Measurements from ENCODE around the gene CDK5.

Gene CDK5

DNA sequence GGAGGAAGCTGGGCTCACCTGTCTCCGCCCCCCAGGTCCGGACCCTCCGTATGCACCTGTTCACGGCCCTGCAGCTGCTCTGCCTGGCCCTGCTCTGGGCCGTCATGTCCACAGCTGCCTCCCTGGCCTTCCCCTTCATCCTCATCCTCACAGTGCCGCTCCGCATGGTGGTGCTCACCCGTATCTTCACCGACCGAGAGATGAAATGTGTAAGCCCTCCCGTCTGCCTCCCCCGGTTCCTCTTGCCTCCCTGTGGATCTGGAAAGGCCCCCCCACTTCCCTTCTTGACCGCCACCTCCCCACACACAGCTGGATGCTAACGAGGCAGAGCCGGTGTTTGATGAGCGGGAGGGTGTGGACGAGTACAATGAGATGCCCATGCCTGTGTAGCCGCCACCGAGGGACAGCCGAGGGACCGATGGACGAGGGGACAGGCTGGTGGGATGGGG lies 18.3 kb upstream of the CDK5 start:
- DNase-seq (ENCODE audit: insufficient read length, low spot score) (no peak), FAIRE-seq (no peak)
- no peak for TF ChIP-seq TAF1 (IDR thresholded peaks at IDR 0.05; ENCODE audit: low read depth, low read length)
- no peak for TF ChIP-seq SPI1 (IDR thresholded peaks at IDR 0.05; ENCODE audit: low read depth, low read length)
- TF ChIP-seq PAX5 (IDR thresholded peaks at IDR 0.05; ENCODE audit: insufficient read depth, low read length, severe bottlenecking), result no peak
- TF ChIP-seq POU2F2 (IDR thresholded peaks at IDR 0.05; ENCODE audit: low read depth, low read length), result no peak
- TF ChIP-seq POLR2AphosphoS5 (IDR thresholded peaks at IDR 0.05; ENCODE audit: low read depth, low read length), result no peak

- TF ChIP-seq POLR2AphosphoS5 (IDR thresholded peaks at IDR 0.05; ENCODE audit: low read depth, low read length), result no peak
- FAIRE-seq, result no peak
- no peak for DNase-seq (ENCODE audit: insufficient read length, low spot score)
Measured at GRCh38 chr7:151075662-151075971, 17.9 kb upstream of the CDK5 start.

DNA sequence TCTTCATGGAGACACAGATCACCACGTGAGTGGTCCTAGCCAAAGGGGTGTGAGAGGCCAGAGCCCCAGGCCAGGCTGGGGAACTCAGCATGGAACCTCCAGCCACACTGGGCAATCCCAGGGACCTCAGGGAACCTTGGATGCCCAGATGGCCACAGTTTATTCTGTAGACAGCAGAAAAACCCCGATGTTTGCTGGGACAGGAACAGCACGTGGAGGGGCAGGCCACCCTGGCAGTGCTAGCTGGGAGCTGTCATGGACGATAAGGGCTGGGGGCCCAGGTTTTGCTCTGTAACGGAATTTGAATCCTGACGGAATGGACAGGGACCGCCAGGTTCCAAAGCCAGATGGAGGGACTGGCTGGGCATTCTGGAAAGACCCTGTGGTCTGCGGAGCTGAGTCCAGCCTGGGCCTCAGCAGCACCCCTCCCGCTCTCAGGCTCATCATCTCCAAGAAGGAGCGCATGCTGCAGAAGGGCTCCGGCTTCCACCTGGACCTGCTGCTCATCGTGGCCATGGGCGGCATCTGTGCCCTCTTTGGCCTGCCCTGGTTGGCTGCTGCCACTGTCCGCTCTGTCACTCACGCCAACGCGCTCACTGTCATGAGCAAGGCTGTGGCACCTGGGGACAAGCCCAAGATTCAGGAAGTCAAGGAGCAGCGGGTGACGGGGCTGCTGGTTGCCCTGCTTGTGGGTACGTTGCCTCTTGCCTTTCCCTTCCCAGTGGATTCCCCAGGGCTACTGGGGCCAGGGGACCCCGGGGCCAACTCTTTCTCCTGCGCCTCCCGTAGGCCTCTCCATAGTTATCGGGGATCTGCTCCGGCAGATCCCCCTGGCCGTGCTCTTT lies 17.3 kb upstream of the CDK5 start:
- DNase-seq (ENCODE audit: insufficient read length, low spot score) (no peak), FAIRE-seq (no peak)
- TF ChIP-seq POU2F2 (IDR thresholded peaks at IDR 0.05; ENCODE audit: low read depth, low read length) (no peak), SPI1 (IDR thresholded peaks at IDR 0.05; ENCODE audit: low read depth, low read length) (no peak), PAX5 (IDR thresholded peaks at IDR 0.05; ENCODE audit: insufficient read depth, low read length, severe bottlenecking) (no peak), TAF1 (IDR thresholded peaks at IDR 0.05; ENCODE audit: low read depth, low read length) (no peak), POLR2AphosphoS5 (IDR thresholded peaks at IDR 0.05; ENCODE audit: low read depth, low read length) (no peak)

DNA sequence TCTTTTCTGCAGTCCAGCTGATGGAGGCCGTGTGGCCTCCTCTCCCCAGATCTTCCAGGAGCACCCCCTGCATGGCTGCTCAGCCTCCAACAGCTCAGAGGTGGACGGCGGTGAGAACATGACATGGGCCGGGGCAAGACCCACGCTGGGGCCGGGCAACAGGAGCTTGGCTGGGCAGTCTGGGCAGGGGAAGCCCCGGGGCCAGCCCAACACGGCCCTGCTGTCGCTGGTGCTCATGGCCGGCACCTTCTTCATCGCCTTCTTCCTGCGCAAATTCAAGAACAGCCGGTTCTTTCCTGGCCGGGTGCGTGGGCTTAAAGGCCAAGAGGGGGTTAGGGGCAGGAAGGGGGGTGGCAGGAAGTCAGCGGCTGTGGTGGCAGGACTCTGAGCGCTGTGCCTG lies 16.3 kb upstream of the CDK5 start:
- TF ChIP-seq SPI1 (IDR thresholded peaks at IDR 0.05; ENCODE audit: low read depth, low read length) (no peak), POU2F2 (IDR thresholded peaks at IDR 0.05; ENCODE audit: low read depth, low read length) (no peak), TAF1 (IDR thresholded peaks at IDR 0.05; ENCODE audit: low read depth, low read length) (no peak), PAX5 (IDR thresholded peaks at IDR 0.05; ENCODE audit: insufficient read depth, low read length, severe bottlenecking) (no peak), POLR2AphosphoS5 (IDR thresholded peaks at IDR 0.05; ENCODE audit: low read depth, low read length) (no peak), POLR2A (IDR thresholded peaks at IDR 0.05; ENCODE audit: low read depth, low read length) (no peak)
- no peak for FAIRE-seq
- no peak for DNase-seq (ENCODE audit: insufficient read length, low spot score)

DNA sequence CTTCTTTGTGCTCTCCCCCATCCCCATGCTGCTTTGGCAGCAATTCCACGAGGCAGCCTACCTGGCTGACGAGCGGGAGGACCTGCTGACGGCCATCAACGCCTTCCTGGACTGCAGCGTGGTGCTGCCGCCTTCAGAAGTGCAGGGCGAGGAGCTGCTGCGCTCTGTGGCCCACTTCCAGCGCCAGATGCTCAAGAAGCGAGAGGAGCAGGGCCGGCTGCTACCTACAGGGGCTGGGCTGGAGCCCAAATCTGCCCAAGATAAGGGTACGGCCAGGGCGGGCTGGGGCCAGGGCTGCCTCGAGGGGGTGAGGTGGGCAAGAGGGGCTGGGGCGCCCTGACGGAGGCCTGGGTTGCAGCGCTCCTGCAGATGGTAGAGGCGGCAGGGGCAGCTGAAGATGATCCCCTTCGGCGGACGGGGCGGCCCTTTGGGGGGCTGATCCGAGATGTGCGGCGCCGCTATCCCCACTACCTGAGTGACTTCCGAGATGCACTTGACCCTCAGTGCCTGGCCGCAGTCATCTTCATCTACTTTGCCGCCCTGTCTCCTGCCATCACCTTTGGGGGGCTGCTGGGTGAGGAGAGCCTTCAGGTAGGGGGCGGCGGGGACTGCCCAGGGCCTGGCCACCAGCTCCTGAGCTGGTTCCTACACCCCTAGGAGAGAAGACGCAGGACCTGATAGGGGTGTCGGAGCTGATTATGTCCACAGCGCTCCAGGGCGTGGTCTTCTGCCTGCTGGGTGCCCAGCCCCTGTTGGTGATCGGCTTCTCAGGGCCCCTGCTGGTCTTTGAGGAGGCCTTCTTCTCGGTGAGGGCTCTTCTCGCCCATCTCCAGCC lies 13.6 kb upstream of the CDK5 start:
- DNase-seq (ENCODE audit: insufficient read length, low spot score) (no peak), FAIRE-seq (no peak)
- TF ChIP-seq POU2F2 (IDR thresholded peaks at IDR 0.05; ENCODE audit: low read depth, low read length) (no peak), POLR2A (IDR thresholded peaks at IDR 0.05; ENCODE audit: low read depth, low read length) (no peak), TAF1 (IDR thresholded peaks at IDR 0.05; ENCODE audit: low read depth, low read length) (no peak), PAX5 (IDR thresholded peaks at IDR 0.05; ENCODE audit: insufficient read depth, low read length, severe bottlenecking) (no peak), SPI1 (IDR thresholded peaks at IDR 0.05; ENCODE audit: low read depth, low read length) (no peak), POLR2AphosphoS5 (IDR thresholded peaks at IDR 0.05; ENCODE audit: low read depth, low read length) (no peak)

DNA sequence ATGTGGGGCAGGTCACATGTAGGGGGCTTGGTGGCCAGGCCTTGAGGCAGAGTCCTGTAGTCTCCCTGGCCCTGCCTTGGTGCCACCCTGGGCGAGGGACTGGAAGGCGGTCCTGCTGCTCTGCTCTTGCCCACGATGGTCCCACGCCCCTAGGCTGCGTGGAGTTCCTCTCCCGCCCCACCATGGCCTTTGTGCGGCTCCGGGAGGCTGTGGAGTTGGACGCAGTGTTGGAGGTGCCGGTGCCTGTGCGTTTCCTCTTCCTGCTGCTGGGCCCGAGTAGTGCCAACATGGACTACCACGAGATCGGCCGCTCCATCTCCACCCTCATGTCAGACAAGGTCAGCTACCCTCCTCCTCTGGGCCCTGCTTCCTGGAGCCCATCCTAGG lies 12.9 kb upstream of the CDK5 start:
- FAIRE-seq (no peak), DNase-seq (ENCODE audit: insufficient read length, low spot score) (no peak)
- no peak for TF ChIP-seq PAX5 (IDR thresholded peaks at IDR 0.05; ENCODE audit: insufficient read depth, low read length, severe bottlenecking)

DNA sequence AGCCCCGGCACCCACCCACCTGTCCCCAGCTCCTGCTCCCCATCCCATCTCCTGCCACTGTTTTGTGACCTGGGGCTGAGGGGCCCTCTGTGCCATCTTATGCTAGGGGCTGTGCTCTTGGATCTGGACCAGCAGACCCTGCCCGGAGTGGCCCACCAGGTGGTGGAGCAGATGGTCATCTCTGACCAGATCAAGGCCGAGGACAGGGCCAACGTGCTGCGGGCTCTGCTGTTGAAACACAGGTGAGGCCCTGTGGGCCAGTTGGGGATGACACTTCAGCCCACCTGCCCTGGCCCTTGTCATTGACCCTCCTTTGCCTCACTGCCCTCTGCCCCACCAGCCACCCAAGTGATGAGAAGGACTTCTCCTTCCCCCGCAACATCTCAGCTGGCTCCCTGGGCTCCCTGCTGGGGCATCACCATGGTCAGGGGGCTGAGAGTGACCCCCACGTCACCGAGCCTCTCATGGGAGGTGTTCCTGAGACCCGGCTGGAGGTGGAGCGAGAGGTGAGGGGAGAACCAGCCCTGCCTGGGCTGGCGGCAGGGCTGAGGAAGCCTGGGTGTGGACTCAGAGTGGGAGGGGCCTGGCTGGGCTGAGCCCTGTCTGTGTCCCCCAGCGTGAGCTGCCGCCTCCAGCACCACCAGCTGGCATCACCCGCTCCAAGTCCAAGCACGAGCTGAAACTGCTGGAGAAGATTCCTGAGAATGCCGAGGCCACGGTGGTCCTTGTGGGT lies 12.3 kb upstream of the CDK5 start:
- FAIRE-seq, result no peak
- no peak for DNase-seq (ENCODE audit: insufficient read length, low spot score)
- TF ChIP-seq SPI1 (IDR thresholded peaks at IDR 0.05; ENCODE audit: low read depth, low read length) (no peak), PAX5 (IDR thresholded peaks at IDR 0.05; ENCODE audit: insufficient read depth, low read length, severe bottlenecking) (no peak), TAF1 (IDR thresholded peaks at IDR 0.05; ENCODE audit: low read depth, low read length) (no peak)

DNA sequence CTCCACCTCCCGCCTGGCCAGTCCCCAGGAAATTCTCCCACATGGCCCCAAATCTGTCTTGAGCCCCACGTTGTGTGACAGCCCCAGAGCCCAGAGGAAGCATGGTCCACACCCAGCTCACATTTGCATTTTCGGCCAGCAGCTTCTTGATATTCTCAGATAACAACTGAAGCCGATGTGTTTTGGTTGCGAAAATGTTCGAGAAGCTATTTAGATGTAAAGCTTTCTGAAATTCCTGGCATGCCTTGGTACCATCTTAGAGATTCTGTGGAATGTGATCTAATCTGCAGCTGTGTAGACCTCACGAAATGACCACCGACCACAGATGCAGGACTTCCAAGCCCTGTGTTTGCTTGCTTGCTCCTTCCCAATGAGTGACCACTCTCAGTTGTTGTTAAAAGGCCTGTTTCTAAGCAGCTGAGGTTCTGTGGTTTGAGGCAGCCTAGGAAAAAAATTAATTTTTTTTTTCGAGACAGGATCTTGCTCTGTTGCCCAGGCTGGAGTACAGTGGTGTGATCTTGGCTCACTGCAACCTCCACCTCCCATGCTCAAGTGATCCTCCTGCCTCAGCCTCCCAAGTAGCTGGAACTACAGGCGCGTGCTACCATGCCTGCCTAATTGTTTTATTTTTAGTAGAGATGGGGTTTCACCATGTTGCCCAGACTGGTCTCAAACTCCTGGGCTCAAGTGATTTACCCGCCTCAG lies 10.5 kb upstream of the CDK5 start:
- DNase-seq (ENCODE audit: insufficient read length, low spot score) (no peak), FAIRE-seq (no peak)
- TF ChIP-seq SPI1 (IDR thresholded peaks at IDR 0.05; ENCODE audit: low read depth, low read length) (no peak), POU2F2 (IDR thresholded peaks at IDR 0.05; ENCODE audit: low read depth, low read length) (no peak), TAF1 (IDR thresholded peaks at IDR 0.05; ENCODE audit: low read depth, low read length) (no peak), POLR2A (IDR thresholded peaks at IDR 0.05; ENCODE audit: low read depth, low read length) (no peak), POLR2AphosphoS5 (IDR thresholded peaks at IDR 0.05; ENCODE audit: low read depth, low read length) (no peak), PAX5 (IDR thresholded peaks at IDR 0.05; ENCODE audit: insufficient read depth, low read length, severe bottlenecking) (no peak)

- no peak for DNase-seq (ENCODE audit: insufficient read length, low spot score)
- no peak for FAIRE-seq
- no peak for TF ChIP-seq TAF1 (IDR thresholded peaks at IDR 0.05; ENCODE audit: low read depth, low read length)
- no peak for TF ChIP-seq SPI1 (IDR thresholded peaks at IDR 0.05; ENCODE audit: low read depth, low read length)
- TF ChIP-seq POU2F2 (IDR thresholded peaks at IDR 0.05; ENCODE audit: low read depth, low read length), result no peak
- TF ChIP-seq POLR2A (IDR thresholded peaks at IDR 0.05; ENCODE audit: low read depth, low read length), result no peak
- no peak for TF ChIP-seq POLR2AphosphoS5 (IDR thresholded peaks at IDR 0.05; ENCODE audit: low read depth, low read length)
- no peak for TF ChIP-seq PAX5 (IDR thresholded peaks at IDR 0.05; ENCODE audit: insufficient read depth, low read length, severe bottlenecking)
Measured at GRCh38 chr7:151066273-151066974, 8.7 kb upstream of the CDK5 start.
